Activated CD8-positive, alpha-beta T cell treated with anti-CD3 and anti-CD28 coated beads for 36 hours (primary cell): ENCODE measurements around the gene MED16. TPM values are rescaled to one million over a fixed set of nuclear protein-coding genes. Genes with fewer than 3 reads are reported as not detected.

Experiments used
- ATAC-seq: fragments of 200-7000 bp; cut with Tn5 transposase; one replicate; pipeline ENCODE4 v1.10.0; 2021; ENCODE audit warnings: mild to moderate bottlenecking, moderate library complexity
- CTCF ChIA-PET: fragments of 350-600 bp; sonication (Branson Sonifier 250); formaldehyde crosslinking; loops from one replicate; lab custom pipeline; 2021; ENCODE audit warnings: antibody characterized with exemption; lab: Charles Lee
- POLR2A ChIA-PET: fragments of 350-600 bp; sonication (Branson Sonifier 250); formaldehyde crosslinking; loops from one replicate; lab custom pipeline; 2021; ENCODE audit warnings: antibody characterized with exemption; lab: Charles Lee
- DNase-seq: peaks from one replicate; pipeline ENCODE4 v3.0.0-alpha.2; 2020
- H3K27ac Mint-ChIP-seq: one replicate; pipeline ENCODE4 v1.8.0; 2021; ENCODE audit warnings: mild to moderate bottlenecking, mixed read lengths
- H3K27me3 Mint-ChIP-seq: one replicate; pipeline ENCODE4 v1.8.0; 2021; ENCODE audit warnings: mixed read lengths
- H3K36me3 Mint-ChIP-seq: one replicate; pipeline ENCODE4 v1.8.0; 2021; ENCODE audit warnings: low read depth, mixed read lengths
- H3K4me1 Mint-ChIP-seq: one replicate; pipeline ENCODE4 v1.8.0; 2021; ENCODE audit warnings: low read depth, mixed read lengths
- H3K4me3 Mint-ChIP-seq: one replicate; pipeline ENCODE4 v1.8.0; 2021; ENCODE audit warnings: mild to moderate bottlenecking, moderate library complexity, mixed read lengths
- H3K9me3 Mint-ChIP-seq: one replicate; pipeline ENCODE4 v1.8.0; 2021; ENCODE audit warnings: mixed read lengths
- CTCF ChIP-seq: fragments of 200-600 bp; IDR thresholded peaks from one replicate; pipeline ENCODE4 v1.8.0; 2022; ENCODE audit warnings: antibody characterized with exemption, mild to moderate bottlenecking
- intact Hi-C: fragments of 100-400 bp; cut with micrococcal nuclease; formaldehyde crosslinking; loops from one replicate; pipeline ENCODE4 v1.10.0; 2022
- total RNA-seq, 2 experiments: library from RNA; stranded (reverse); gene quantifications; one replicate each; pipeline ENCODE4 v1.2.3, GENCODE V29; 2021

The MED16 gene
- total RNA-seq, 2 experiments from 2014 or later: 37.6 to 37.8 TPM

DNA sequence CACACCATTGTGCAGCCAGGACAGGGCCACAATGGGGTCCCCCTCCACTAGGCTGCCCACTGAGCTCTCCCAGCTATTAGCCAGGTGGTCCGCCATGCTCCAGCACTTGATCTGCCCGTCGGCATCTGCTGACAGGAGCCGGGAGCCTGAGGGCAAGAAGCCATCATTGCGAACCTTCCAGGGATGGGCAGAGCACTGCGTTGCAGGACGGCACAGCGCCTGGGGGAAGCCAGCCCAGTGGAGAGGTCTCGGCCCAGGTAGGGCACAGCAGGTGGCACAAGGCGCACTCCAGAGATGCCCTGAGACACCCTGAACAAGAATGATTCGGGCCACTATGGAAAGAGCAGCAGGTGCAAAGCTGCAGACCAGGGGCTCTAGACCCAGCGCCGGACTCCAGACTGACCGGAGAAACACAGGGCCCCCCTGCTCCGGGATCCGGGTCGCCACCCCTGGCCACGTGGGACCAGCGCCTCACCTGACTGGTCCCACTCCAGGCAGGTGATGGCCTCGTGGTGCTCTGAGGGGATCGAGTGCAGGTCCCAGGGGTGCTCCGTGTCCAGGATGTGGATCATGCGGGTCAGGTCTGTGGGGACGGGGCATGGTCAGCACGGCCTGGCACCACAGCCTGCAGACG lies 3.2 kb downstream of the MED16 start:
- intact Hi-C loops: no loop called here
- no peak overlapping the region for H3K4me3 Mint-ChIP-seq
- CTCF ChIA-PET: no interaction called here
- H3K9me3 Mint-ChIP-seq: no peaks in the 10 kb centered on the region
- no peaks in the 10 kb centered on the region for H3K36me3 Mint-ChIP-seq
- ATAC-seq (no peak), DNase-seq (no peak)
- POLR2A ChIA-PET: no interaction called here
- H3K27ac Mint-ChIP-seq: no peak overlapping the region
- no peak for TF ChIP-seq CTCF
- H3K4me1 Mint-ChIP-seq: peaks cover 13% of the 10 kb centered on the region
- H3K27me3 Mint-ChIP-seq: no peaks in the 10 kb centered on the region

- H3K27me3 Mint-ChIP-seq: no peaks in the 10 kb centered on the region
- H3K9me3 Mint-ChIP-seq: no peaks in the 10 kb centered on the region
- intact Hi-C loops: no loop called here
- peaks cover 13% of the 10 kb centered on the region for H3K4me1 Mint-ChIP-seq
- DNase-seq (peak; percentile 62), ATAC-seq (peak; percentile 14)
- CTCF ChIA-PET: no interaction called here
- peak overlapping the region; percentile 10 for H3K4me3 Mint-ChIP-seq
- H3K27ac Mint-ChIP-seq: peak overlapping the region; percentile 63
- H3K36me3 Mint-ChIP-seq: no peaks in the 10 kb centered on the region
- TF ChIP-seq CTCF: no peak
- POLR2A ChIA-PET: no interaction called here
Measured at GRCh38 chr19:888581-889385, 4.2 kb downstream of the MED16 start.

DNA sequence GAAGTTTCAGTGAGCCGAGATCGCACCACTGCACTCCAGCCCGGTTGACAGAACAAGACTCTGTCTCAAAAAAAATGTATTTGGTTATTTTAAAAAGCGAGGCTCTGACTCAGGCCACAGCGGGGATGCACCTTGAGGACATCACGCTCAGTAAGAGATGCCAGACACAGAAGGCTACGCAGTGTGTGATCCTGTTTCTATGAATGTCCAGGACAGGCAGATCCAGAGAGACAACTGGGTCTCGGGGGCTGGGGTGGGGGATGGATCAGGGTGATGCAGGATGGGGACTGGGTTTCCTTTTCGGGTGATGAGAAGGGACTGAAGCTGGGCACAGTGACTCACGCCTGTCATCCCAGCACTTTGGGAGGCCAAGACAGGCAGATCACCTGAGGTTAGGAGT lies 5.4 kb downstream of the MED16 start:
- Mint-ChIP-seq H3K4me1 (peaks cover 10% of the 10 kb centered on the region), H3K27ac (peak overlapping the region; percentile 42), H3K4me3 (no peak overlapping the region), H3K9me3 (no peaks in the 10 kb centered on the region), H3K27me3 (no peaks in the 10 kb centered on the region), H3K36me3 (no peaks in the 10 kb centered on the region)
- ATAC-seq (no peak), DNase-seq (no peak)
- ChIA-PET CTCF (no interaction called here), POLR2A (no interaction called here)
- intact Hi-C loops: no loop called here
- no peak for TF ChIP-seq CTCF

DNA sequence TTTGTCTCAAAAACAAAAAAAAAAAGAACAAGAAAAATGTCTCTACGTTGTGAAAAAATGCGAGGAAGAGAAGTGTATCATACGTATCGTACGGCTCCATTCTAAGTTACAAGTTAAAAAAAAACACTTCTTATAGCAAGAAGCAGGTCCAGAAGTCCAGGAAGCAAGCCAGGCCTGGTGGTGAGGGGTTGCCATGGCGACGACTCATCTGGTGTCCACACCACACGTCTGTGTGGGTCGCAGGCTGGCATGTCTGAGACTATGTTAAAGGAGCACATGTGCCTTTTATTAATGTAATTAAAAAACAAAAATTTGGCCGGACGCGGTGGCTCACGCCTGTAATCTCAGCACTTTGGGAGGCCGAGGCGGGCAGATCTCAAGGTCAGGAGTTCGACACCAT lies 5.9 kb downstream of the MED16 start:
- Mint-ChIP-seq H3K27ac (no peak overlapping the region), H3K27me3 (no peaks in the 10 kb centered on the region), H3K4me3 (no peak overlapping the region), H3K36me3 (no peaks in the 10 kb centered on the region), H3K9me3 (no peaks in the 10 kb centered on the region), H3K4me1 (peaks cover 7% of the 10 kb centered on the region)
- DNase-seq (peak; percentile 34), ATAC-seq (no peak)
- intact Hi-C loops: no loop called here
- ChIA-PET CTCF (no interaction called here), POLR2A (no interaction called here)
- no peak for TF ChIP-seq CTCF

DNA sequence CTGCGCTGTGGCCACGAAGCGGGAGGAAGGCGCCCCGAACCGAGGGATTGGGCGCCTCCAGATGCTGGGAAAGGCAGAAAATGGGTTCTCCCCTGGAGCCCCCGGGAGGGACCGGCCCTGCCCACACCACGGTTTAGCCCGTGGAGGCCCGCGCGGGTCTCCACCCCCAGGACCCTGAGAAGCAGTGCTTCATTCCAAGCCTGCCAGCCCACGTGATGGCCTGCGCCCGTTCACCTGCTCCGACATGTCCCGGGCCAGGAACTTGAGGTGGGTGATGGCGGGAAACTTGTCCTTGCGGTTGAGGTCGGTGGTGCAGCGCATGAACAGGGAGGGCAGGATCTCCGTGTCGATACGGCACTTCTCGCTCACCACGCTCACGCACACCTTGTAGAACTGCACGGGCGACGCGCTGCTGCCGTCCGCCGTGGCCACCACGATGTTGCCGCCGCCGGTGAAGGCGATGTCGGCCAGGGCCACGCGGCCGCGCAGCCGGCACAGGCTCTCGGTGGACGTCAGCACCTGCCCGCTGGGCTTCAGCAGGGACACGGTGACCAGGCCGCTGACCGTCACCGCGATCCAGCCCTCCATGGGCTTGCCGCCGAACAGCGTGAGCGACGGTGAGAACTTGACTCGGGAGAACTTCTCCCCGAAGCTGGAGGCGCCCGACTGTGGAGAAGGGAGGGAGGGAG lies 7.3 kb downstream of the MED16 start:
- no peak for ATAC-seq
- DNase-seq: no peak
- Mint-ChIP-seq H3K27me3 (no peaks in the 10 kb centered on the region), H3K4me1 (peaks cover 4% of the 10 kb centered on the region), H3K27ac (no peak overlapping the region), H3K9me3 (no peaks in the 10 kb centered on the region), H3K4me3 (no peak overlapping the region), H3K36me3 (peaks cover 2% of the 10 kb centered on the region)
- ChIA-PET CTCF (no interaction called here), POLR2A (no interaction called here)
- intact Hi-C loops: no loop called here
- TF ChIP-seq CTCF: no peak
